ENCODE data around the gene LAS1L. TPM values are rescaled to one million over a fixed set of nuclear protein-coding genes. Genes with fewer than 3 reads are reported as not detected.

LAS1L gene
- 13.3 and 21.7 TPM in 2 replicates for total RNA-seq

GRCh38 chrX:65534450-65535292 is at the start of gene LAS1L:
LAS1L (minus strand) TSS chrX:65534787; CDS start chrX:65534715, 72 bp downstream.

Other genes with a start within 250 kb of the LAS1L start
- gene MSN, start 132.9 kb upstream of the LAS1L start, total RNA-seq: 210 and 377 TPM in 2 replicates